BE2C (cell line): Measurements from ENCODE around the gene LEP.
"Not testable (repeated sequence)": the region's sequence is repeated elsewhere in the genome, so short reads cannot be mapped to it uniquely, and the experiment has no call there.

ENCODE experiments used
- DNase-seq: peaks from one replicate; pipeline ENCODE4 v3.0.0-alpha.2; 2020
- H3K27me3 ChIP-seq: fragments of 250-450 bp; sonication (Bioruptor Pico); 2 replicates; pipeline ENCODE4 v1.5.1; 2020; ENCODE audit warnings: mild to moderate bottlenecking
- H3K36me3 ChIP-seq: fragments of 250-450 bp; sonication (Bioruptor Pico); 2 replicates; pipeline ENCODE4 v1.5.1; 2020; ENCODE audit warnings: mild to moderate bottlenecking
- H3K4me1 ChIP-seq: fragments of 250-450 bp; sonication (Bioruptor Pico); 2 replicates; pipeline ENCODE4 v1.5.1; 2020
- H3K4me3 ChIP-seq: 2 replicates; pipeline ENCODE4 v1.5.1; 2011; ENCODE audit warnings: low read depth, low read length
- H3K9me3 ChIP-seq: fragments of 250-450 bp; sonication (Bioruptor Pico); 2 replicates; pipeline ENCODE4 v1.5.1; 2020
- CTCF ChIP-seq: IDR thresholded peaks from 2 replicates; pipeline ENCODE4 v1.5.1; 2012; ENCODE audit warnings: mild to moderate bottlenecking, low read depth, low read length

LEP gene

GRCh38 chr7:128274884-128275603 is 34.0 kb downstream of the LEP start:
- Histone ChIP-seq H3K36me3 (no peaks in the 10 kb centered on the region; the same call in 1 of the 2 replicates), H3K4me1 (no peaks in the 10 kb centered on the region), H3K9me3 (no peaks in the 10 kb centered on the region), H3K27me3 (no peaks in the 10 kb centered on the region), H3K4me3 (no peak overlapping the region)
- no peak for DNase-seq
- TF ChIP-seq CTCF = no peak

GRCh38 chr7:128275681-128276080 is 34.6 kb downstream of the LEP start:
- Histone ChIP-seq H3K27me3 (no peaks in the 10 kb centered on the region), H3K4me3 (no peak overlapping the region), H3K4me1 (no peaks in the 10 kb centered on the region), H3K36me3 (no peaks in the 10 kb centered on the region; the same call in 1 of the 2 replicates), H3K9me3 (no peaks in the 10 kb centered on the region)
- no peak for TF ChIP-seq CTCF
- no peak for DNase-seq

- Histone ChIP-seq H3K4me3 (no peak overlapping the region), H3K4me1 (no peaks in the 10 kb centered on the region), H3K27me3 (no peaks in the 10 kb centered on the region), H3K36me3 (no peaks in the 10 kb centered on the region; the same call in 1 of the 2 replicates), H3K9me3 (no peaks in the 10 kb centered on the region)
- DNase-seq = no peak
- TF ChIP-seq CTCF = no peak
Observed at GRCh38 chr7:128278366-128278765, 37.3 kb downstream of the LEP start.

- no peaks in the 10 kb centered on the region for H3K4me1 ChIP-seq
- no peaks in the 10 kb centered on the region for H3K9me3 ChIP-seq
- no peaks in the 10 kb centered on the region; the same call in 1 of the 2 replicates for H3K36me3 ChIP-seq
- DNase-seq = no peak
- H3K4me3 ChIP-seq = no peak overlapping the region
- TF ChIP-seq CTCF = no peak
- no peaks in the 10 kb centered on the region for H3K27me3 ChIP-seq
Observed at GRCh38 chr7:128279124-128279713, 38.1 kb downstream of the LEP start.

GRCh38 chr7:128280451-128280850 is 39.4 kb downstream of the LEP start:
- not testable (repeated sequence) for H3K27me3 ChIP-seq, DNase-seq, H3K4me3 ChIP-seq, H3K4me1 ChIP-seq, H3K36me3 ChIP-seq, H3K9me3 ChIP-seq

- H3K9me3 ChIP-seq = no peaks in the 10 kb centered on the region
- no peak overlapping the region for H3K4me3 ChIP-seq
- TF ChIP-seq CTCF = no peak
- H3K36me3 ChIP-seq = no peaks in the 10 kb centered on the region; the same call in 1 of the 2 replicates
- no peaks in the 10 kb centered on the region for H3K4me1 ChIP-seq
- no peaks in the 10 kb centered on the region for H3K27me3 ChIP-seq
- no peak for DNase-seq
Observed at GRCh38 chr7:128281605-128282380, 40.7 kb downstream of the LEP start.
